ENCODE data around the gene XPOT.

XPOT gene

DNA sequence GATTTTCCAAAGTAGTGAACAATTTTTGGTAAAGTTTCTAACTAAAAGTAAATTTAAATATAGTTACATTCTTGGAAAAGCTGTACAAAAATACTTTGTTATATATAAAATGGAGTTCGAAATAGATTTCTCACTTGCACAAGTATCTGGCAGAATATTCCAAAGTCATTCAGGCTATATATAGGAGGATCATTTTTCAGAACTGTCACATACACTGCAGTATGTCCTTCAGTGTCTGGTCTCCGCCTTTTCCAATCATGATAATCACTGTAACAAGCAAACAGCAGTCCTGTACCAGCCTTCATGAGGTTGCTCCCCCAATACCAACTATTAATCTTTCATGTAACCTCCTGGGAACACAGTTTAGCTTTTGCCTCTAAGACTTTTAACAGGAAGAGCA, 66.3 kb downstream of the XPOT start:
- DNase-seq, result no peak

DNA sequence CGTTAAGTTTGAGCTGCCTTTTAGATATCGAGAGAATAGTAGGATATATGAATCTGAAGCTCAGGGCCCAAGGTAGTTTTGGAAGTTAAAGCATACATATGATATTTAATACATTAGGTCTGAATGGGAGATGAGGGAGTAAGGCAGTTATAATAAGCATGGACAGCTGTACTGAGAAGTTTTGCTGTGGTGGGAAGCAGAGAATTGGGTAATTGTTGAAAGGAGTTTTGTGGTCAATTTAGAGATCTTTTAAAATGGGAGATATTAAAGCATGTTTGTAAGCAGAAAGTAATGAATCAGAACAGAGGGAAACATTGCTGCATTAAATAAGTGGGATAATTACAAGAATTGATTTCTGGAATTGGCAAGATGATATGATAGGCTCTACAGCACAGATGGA, 69.0 kb downstream of the XPOT start:
- no peak for DNase-seq

DNA sequence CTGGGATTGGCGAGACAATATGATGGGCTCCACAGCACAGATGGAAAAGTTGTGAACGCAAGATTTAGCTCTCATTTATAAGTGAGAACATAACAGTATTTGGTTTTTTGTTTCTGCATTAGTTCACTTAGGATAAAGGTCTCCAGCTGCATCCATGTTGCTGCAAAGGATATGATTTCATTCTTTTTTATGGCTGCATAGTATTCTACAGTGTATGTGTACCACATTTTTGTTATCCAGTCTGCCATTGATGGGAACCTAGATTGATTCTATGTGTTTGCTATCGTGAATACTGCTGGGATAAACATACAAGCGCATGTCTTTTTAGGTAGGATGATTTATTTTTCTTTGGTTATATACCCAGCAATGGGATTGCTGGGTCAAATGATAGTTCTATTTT, 71.3 kb downstream of the XPOT start:
- no peak for DNase-seq

DNA sequence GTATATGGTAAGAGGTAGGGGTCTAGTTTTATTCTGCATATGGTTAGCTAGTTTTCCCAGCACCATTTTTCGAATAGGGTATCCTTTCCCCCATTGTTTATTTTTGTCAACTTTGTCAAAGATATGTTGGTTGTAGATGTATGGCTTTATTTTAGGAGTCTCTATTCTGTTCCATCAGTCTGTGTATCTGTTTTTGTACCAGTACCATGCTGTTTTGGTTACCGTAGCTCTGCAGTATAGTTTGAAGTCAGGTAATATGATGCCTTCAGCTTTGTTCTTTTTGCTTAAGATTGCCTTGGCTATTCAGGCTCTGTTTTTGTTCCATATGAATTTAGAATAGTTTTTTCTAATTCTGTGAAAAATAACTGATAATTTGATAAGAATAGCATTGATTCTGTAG, 72.7 kb downstream of the XPOT start:
- no peak for DNase-seq

DNA sequence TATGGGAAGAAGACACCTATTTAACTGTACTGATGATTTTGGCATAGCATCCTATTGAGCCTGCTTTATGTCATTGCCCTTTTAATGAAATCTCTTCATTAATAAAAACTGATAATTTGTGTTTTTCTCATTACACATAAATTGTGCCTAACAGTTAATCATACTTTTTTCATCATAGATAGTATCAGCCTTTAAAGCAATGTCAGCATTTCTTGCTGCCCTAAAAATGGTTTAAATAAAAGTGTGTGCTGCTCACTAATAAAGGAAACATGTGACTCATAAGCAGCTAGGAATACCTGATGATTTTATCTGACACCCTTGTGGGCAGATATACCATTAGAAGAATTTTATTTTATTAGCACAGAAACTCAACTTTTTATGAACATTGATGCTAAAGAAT, 74.5 kb downstream of the XPOT start:
- no peak for DNase-seq

DNA sequence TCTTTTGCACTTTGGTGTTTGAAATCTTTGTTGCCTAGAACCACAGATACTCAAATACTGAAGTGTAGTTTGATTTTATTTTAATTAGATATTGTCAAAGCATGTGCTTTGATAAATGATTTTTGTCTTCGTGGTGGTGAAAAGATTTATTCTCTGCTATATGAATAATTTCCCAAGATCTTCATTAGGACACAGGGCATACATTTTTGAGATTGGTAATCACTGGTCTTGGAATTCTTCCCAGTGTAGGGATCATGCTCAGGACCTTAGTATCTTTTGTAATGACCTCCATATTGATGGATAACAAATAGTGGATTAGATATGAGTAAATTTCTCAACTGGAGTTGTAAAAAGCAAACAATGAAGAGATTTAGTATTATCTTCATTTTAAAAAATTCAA, 76.0 kb downstream of the XPOT start:
- DNase-seq, result no peak

DNA sequence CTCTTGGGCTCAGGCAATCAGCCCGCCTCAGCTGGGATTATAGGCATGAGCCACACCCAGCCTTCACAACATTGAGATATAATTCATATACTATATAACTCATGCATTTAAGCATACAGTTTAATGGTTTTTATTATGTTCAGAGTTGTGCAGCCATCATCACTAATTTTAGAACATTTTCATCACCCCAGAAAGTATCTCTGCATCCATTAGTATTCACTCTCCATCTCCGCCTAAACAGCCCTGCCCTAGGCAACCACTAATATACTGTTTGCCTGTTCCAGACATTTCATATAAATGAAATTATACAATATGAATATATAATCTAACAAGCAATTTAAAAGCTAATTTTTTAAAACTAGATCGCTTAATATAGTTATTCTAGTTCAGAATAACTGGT, 82.5 kb downstream of the XPOT start:
- DNase-seq, result no peak

DNA sequence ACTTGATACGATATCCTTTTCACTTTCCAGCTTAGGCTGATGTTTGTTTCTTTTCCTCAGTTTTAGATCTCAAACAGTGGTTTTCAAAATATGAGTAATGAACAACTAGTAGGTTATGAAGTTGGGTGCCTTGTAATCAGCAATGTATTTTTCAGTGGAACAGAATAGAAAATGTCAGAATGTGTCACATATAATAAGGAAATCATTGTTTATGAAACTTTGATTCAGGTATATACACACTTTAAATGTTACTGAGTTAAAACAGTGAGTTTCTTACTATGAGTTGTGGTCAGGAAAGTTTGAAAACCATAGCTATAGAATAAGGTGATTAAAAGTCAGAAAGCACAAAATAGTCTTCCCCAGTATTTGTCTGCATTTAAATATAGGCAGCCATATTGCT, 87.5 kb downstream of the XPOT start:
- DNase-seq, result no peak

DNA sequence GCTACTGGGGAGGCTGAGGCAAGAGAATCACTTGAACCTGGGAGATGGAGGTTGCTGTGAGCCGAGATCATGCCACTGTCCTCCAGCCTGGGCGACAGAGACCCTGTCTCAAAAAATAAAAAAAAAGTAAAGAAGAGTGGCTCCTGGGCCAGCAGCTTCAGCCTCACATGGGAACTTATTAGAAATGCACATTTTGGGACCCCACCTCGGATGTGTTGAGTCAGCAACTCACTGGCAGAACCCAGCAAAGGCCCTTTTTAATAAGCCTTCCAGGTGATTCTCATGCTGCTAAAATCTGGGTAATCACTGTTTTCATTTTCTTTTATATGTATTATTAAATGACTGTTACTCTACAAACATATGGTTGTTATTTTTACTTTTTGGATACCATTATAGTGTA, 89.3 kb downstream of the XPOT start:
- no peak for DNase-seq

DNA sequence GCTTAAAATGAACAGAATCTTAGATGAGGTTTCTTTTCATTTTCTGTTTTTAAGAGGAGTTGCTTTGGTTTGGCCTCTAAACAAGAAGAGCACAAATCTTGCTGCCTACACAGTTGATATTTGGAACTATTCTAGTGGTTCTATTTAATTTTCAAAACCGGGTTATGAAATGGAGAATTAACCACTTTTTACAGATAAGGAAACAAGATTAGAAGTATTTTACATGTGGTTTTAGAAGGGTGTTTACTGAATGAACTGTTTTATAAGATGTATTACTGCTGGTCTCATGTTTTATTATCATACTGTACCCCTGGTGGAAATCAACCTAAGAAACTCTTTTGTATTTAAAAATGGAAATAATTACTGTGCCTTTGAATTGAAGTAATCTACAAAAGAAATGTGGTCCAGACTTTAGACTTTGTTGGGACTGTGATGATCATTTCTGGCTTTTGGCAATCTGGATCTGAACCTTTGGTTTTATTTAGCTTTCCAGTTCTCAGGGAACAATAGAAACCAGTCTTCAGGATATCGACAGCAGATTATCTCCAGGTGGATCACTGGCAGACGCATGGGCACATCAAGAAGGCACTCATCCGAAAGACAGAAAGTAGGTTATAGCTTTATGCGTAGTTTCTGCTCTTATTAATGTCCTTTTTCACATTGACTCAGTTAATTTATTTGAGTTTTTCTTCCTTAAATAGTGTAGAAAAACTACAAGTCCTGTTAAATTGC, 91.0 kb downstream of the XPOT start:
- DNase-seq, result no peak

DNA sequence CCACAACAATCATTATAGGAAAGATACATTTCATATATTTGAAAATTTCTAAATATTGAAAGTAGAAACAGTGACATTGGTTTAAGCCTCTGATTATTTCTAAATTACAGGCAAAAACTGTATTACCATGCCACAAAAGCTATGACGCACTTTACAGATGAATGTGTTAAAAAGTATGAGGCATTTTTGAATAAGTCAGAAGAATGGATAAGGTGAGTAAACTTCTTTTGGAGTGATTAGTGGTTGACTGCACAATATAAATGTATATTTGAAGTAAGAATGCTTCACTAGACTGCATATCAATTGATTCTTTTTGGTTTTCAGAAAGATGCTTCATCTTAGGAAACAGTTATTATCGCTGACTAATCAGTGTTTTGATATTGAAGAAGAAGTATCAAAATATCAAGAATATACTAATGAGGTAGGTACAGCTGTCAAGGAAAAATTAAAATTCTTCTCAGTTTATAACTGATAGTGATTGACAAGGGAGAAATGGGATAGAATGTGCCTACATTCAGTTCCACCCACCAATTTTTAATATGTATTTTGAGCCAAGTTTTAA, 92.7 kb downstream of the XPOT start:
- DNase-seq, result no peak

DNA sequence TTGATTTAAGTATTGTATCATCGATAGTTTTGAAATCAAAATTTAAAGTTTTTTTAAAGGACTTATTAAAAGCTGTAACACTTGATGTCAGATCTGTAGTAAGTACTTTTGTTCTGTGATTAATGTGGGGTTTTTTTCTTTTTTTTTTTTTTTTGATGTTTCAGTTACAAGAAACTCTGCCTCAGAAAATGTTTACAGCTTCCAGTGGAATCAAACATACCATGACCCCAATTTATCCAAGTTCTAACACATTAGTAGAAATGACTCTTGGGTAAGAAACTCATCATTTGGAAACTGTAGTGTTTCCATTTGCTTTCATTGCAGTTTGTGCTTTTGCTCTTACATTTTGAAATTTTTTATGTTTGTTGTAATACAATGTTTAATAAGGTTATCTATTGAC, 93.3 kb downstream of the XPOT start:
- DNase-seq, result no peak

DNA sequence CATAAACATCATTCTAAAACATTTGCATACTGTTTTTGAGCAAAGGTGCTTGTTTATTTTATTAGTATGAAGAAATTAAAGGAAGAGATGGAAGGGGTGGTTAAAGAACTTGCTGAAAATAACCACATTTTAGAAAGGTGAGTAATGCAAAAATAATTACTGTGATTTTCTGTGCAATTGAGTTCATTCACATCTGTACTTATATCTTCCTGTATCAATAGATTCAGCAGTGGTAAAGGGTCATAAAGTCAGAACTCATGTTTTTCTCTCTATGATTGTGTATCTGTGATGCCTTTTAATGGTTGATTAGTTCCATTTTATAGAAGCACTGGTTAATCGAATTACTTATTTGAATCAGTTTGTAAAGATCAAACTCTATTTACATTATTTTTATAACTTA, 93.7 kb downstream of the XPOT start:
- DNase-seq, result no peak

DNA sequence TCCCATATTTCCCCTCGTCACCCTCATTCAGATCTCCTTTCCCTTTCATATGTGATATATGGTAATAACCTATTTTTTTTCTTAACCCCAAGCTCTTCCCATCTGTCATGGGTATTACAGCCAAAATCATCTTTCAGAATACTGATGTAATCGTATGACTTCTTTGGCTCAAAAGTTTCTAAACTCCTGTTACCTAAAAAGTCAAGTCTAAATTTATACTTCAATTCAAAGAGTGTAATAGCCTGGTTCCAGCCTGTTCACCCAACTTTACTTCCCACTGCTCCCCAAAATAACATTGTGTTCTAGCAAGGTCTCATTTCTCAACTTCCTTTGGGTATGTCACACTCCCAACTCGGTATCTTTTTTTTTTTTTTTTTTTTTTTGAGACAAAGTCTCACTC, 96.2 kb downstream of the XPOT start:
- no peak for DNase-seq

Measured in midbrain (tissue), 1 donor.